Measurements from ENCODE around the gene PXMP4.

DNA sequence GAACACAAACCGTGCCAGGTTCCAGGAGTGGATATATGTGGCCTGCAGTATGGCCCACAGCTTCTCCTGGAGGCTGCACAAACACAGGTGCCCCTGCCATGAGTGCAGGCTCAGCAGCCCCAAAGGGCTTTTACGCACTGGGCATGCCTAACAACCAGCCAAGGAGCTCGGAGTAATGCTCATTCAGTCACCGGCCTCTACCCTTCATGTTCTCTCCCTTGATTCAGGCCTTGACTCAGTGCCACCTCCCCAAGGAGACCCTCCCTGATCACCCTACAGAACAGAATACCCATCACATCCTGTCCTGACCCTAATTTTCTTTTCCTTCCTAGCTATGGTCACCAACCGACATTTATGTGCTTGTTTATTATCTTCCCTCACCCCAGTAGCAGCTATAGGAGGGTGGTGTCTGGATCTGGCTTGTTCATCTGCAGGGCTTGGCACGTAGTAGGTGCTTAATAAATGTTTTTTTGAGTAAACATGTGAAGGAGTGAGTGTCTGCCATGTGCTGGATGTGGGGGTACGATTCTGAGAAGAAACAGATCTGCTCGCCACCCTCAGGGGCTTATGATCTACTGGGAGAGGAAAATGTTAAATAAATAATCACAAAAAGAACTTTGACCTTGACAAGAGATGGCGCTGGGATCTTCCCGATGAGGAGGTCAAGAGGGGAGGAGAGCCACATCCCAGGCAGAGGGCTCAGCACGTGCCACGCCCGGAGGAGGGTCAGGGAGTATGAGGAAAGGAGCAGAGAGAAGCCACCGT lies 9.2 kb downstream of the PXMP4 start:
- TF ChIP-seq, protein P1, sequence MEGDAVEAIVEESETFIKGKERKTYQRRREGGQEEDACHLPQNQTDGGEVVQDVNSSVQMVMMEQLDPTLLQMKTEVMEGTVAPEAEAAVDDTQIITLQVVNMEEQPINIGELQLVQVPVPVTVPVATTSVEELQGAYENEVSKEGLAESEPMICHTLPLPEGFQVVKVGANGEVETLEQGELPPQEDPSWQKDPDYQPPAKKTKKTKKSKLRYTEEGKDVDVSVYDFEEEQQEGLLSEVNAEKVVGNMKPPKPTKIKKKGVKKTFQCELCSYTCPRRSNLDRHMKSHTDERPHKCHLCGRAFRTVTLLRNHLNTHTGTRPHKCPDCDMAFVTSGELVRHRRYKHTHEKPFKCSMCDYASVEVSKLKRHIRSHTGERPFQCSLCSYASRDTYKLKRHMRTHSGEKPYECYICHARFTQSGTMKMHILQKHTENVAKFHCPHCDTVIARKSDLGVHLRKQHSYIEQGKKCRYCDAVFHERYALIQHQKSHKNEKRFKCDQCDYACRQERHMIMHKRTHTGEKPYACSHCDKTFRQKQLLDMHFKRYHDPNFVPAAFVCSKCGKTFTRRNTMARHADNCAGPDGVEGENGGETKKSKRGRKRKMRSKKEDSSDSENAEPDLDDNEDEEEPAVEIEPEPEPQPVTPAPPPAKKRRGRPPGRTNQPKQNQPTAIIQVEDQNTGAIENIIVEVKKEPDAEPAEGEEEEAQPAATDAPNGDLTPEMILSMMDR (conservative IDR thresholded peaks at IDR 0.05 in 1 of 2, IDR thresholded peaks at IDR 0.05 in 1 of 2; ENCODE audit: extremely low read depth in 1 of 2, insufficient read depth in 1 of 2, low read depth in 1 of 2, low read length in 2 of 2), result no peak
- TF ChIP-seq EZH2 (IDR thresholded peaks at IDR 0.05; ENCODE audit: borderline replicate concordance, low read length), result no peak
